Endothelial cell of umbilical vein (primary cell): ENCODE measurements around the gene TPCN2. TPM values are rescaled to one million over a fixed set of nuclear protein-coding genes. Genes with fewer than 3 reads are reported as not detected.

ENCODE experiments used
- BruUV-seq: library from RNA; stranded (reverse); fragments of 400-500 nt; replicated peaks from 2 replicates; lab custom pipeline; 2021; lab: Mats Ljungman, UMichigan
- CTCF ChIA-PET: fragments of 300-600, 350-600 bp; sonication (Branson Sonifier 250); formaldehyde crosslinking; loops from one replicate; lab custom pipeline; 2021; ENCODE audit warnings: antibody characterized with exemption, inconsistent platforms; lab: Charles Lee
- POLR2A ChIA-PET: fragments of 300-600, 350-600 bp; sonication (Branson Sonifier 250); formaldehyde crosslinking; loops from one replicate; lab custom pipeline; 2021; ENCODE audit warnings: antibody characterized with exemption, inconsistent platforms; lab: Charles Lee
- DNase-seq: peaks from one replicate; pipeline ENCODE4 v3.0.0-alpha.2; 2011; ENCODE audit warnings: low read depth, low spot score
- FAIRE-seq: peaks from 2 replicates; lab custom pipeline; 2011; peaks lifted over from hg19 to GRCh38; lab: Jason Lieb, UNC
- H2AFZ ChIP-seq: 2 replicates; pipeline ENCODE4 v1.6.0; 2012; ENCODE audit warnings: low read depth, low read length, control low read depth, inconsistent platforms
- H3K27ac ChIP-seq: 2 replicates; pipeline ENCODE4 v1.5.1; 2011; ENCODE audit warnings: low read depth, mild to moderate bottlenecking, control low read depth, low read length, moderate library complexity; ENCODE audit not compliant: insufficient read depth
- H3K27me3 ChIP-seq, 2 experiments: 2 replicates each; pipeline versions ENCODE4 v1.6.0 to v1.6.1; 2011; ENCODE audit warnings: low read length in 2 of 2, mixed read lengths in 1 of 2; ENCODE audit not compliant: control insufficient read depth in 2 of 2, insufficient read depth in 2 of 2
- H3K36me3 ChIP-seq, 2 experiments: 2 replicates in 1 of 2; 3 replicates in 1 of 2; pipeline ENCODE4 v1.5.1; 2011; ENCODE audit warnings: low read length in 2 of 2, mild to moderate bottlenecking in 1 of 2, moderate library complexity in 1 of 2; ENCODE audit not compliant: control insufficient read depth in 2 of 2, insufficient read depth in 2 of 2; ENCODE audit errors: extremely low read depth in 1 of 2
- H3K4me1 ChIP-seq: 3 replicates; pipeline ENCODE4 v1.5.1; 2011; ENCODE audit warnings: mild to moderate bottlenecking, low read length; ENCODE audit not compliant: control insufficient read depth, insufficient read depth; ENCODE audit errors: extremely low read depth
- H3K4me2 ChIP-seq: 2 replicates; pipeline ENCODE4 v1.6.1; 2011; ENCODE audit warnings: low read length, control low read depth, mixed read lengths; ENCODE audit not compliant: insufficient read depth
- H3K4me3 ChIP-seq, 3 experiments: fragments of 200-600 bp in 1 of 3; sonication (generic), shearing (Covaris generic) in 1 of 3; replicated peaks in 1 of 3; 2 replicates each; pipeline ENCODE4 v1.5.1; 2011 to 2016; ENCODE audit warnings: control low read depth in 3 of 3, low read length in 3 of 3, mild to moderate bottlenecking in 2 of 3, inconsistent platforms in 1 of 3, low read depth in 1 of 3, moderate library complexity in 1 of 3; ENCODE audit not compliant: insufficient read depth in 1 of 3
- H3K79me2 ChIP-seq: 2 replicates; pipeline ENCODE4 v1.6.0; 2012; ENCODE audit warnings: low read length, inconsistent platforms; ENCODE audit not compliant: control insufficient read depth, insufficient read depth
- H3K9ac ChIP-seq: replicated peaks from 2 replicates; pipeline ENCODE3; 2011; ENCODE audit warnings: low read length, control low read depth; ENCODE audit not compliant: insufficient read depth; ENCODE audit errors: extremely low read depth
- H3K9me1 ChIP-seq: replicated peaks from 3 replicates; pipeline ENCODE4 v1.6.0; 2011; ENCODE audit warnings: mild to moderate bottlenecking, low read length; ENCODE audit not compliant: control insufficient read depth, insufficient read depth; ENCODE audit errors: extremely low read depth
- H3K9me3 ChIP-seq: replicated peaks from 2 replicates; pipeline ENCODE4 v1.5.1; 2012; ENCODE audit warnings: low read length, inconsistent platforms; ENCODE audit not compliant: control insufficient read depth, insufficient read depth
- H4K20me1 ChIP-seq: replicated peaks from 2 replicates; pipeline ENCODE3; 2011; ENCODE audit warnings: mild to moderate bottlenecking, low read length; ENCODE audit not compliant: control insufficient read depth, insufficient read depth; ENCODE audit errors: extremely low read depth
- EZH2 ChIP-seq: IDR thresholded peaks from 2 replicates; pipeline ENCODE4 v1.6.1; 2012; ENCODE audit warnings: borderline replicate concordance, low read depth, mild to moderate bottlenecking, moderate library complexity, low read length, inconsistent platforms; ENCODE audit not compliant: severe bottlenecking
- FOS ChIP-seq: IDR thresholded peaks from 2 replicates; pipeline ENCODE4 v1.6.1; 2011; ENCODE audit warnings: mild to moderate bottlenecking, low read length, moderate library complexity, borderline replicate concordance; ENCODE audit not compliant: insufficient read depth
- GATA2 ChIP-seq: IDR thresholded peaks from 2 replicates; pipeline ENCODE4 v1.7.0; 2011; ENCODE audit warnings: low read depth, mild to moderate bottlenecking, moderate library complexity, mixed read lengths, low read length; ENCODE audit not compliant: insufficient read length, insufficient read depth
- JUN ChIP-seq: IDR thresholded peaks from 2 replicates; pipeline ENCODE4 v1.6.1; 2011; ENCODE audit warnings: borderline replicate concordance, low read depth; ENCODE audit not compliant: insufficient read length, insufficient read depth
- MAX ChIP-seq: IDR thresholded peaks from 2 replicates; pipeline ENCODE4 v1.6.1; 2011; ENCODE audit not compliant: insufficient read depth, insufficient read length
- MYC ChIP-seq: IDR thresholded peaks from one replicate; pipeline ENCODE4 v1.6.1; 2011; ENCODE audit warnings: mild to moderate bottlenecking, low read depth, low read length
- POLR2A ChIP-seq: IDR thresholded peaks from 2 replicates; pipeline ENCODE4 v1.6.1; 2012; ENCODE audit warnings: low read depth, mild to moderate bottlenecking, control low read depth, low read length
- POLR2AphosphoS5 ChIP-seq: IDR thresholded peaks from 2 replicates; pipeline ENCODE4 v1.6.1; 2012; ENCODE audit warnings: low read depth, mild to moderate bottlenecking, control low read depth, low read length, moderate library complexity; ENCODE audit not compliant: insufficient read depth
- dilution Hi-C: fragments of 300-500 bp; cut with MboI; formaldehyde crosslinking; loops from one replicate; pipeline ENCODE4 v1.15.0; 2019; ENCODE audit warnings: low sequenced_read_pairs; ENCODE audit not compliant: extremely low pct_ligation_motif_present
- intact Hi-C: fragments of 100-400 bp; cut with micrococcal nuclease; formaldehyde crosslinking; loops from one replicate; pipeline ENCODE4 v1.10.0; 2022
- polyA plus RNA-seq, 4 experiments: library from polyadenylated mRNA; depleted of rRNA in 3 of 4; stranded (reverse) in 3 of 4; unstranded in 1 of 4; fragments of >200 nt; gene quantifications; 2 replicates each; pipeline versions ENCODE4 v1.2.1 to v1.2.3, GENCODE V29; 2011 to 2012; ENCODE audit warnings: missing spikeins in 1 of 4
- total RNA-seq: library from RNA; stranded (reverse); gene quantifications from 2 replicates; pipeline ENCODE4 v1.2.3, GENCODE V29; 2021
- TF ChIP-seq, protein P1 (sequence below), 2 donors: IDR thresholded peaks; 1 replicate in 1 of 2; 2 replicates in 1 of 2; pipeline ENCODE4 v1.5.1; 2011; ENCODE audit warnings: low read length in 2 of 2, mild to moderate bottlenecking in 2 of 2, moderate library complexity in 2 of 2, control low read depth in 1 of 2, inconsistent platforms in 1 of 2, low read depth in 1 of 2; ENCODE audit not compliant: insufficient read depth in 1 of 2; ENCODE audit errors: extremely low read depth in 1 of 2

The TPCN2 gene
- total and polyA plus RNA-seq, 2 donors (not counting 3 experiments of a cell fraction or from before 2014, with no cell fraction given), result 10.3 to 13.4 TPM

DNA sequence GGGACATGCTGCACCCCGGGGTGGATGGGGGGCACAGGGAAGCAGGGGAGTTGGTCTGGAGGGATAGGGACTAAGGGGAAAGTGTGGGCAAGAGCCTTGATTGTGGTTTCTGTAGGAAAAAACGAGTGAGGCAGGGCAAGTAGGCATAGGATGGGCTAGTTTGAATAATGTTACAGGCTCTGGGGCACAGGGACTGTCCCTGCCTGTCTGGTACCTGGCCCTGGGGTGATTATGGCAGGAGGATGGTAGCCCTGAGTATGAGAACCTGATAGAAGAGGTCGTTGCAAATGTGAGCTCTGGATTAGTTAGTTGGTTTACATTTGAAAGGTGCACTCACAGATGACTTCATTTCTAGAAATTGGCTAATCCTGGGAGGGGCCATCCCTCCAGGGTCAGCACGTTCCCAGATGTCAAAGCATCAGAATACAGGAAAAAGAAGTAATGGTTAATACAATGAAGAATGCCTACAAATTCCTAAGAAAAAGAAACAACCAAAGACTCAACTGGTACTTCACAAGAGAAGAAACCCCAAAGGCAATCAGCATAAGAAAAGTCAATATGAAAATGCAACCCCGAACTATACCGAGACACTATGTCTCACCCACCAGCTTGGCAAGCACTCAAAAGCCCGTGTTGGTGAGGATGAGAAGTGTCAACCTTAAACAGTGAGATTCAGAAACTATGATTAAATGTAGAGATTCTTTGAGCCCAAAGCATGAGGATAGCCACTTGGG, 95.8 kb downstream of the TPCN2 start:
- intact Hi-C loops (no loop called here), dilution Hi-C loops (no loop called here)
- DNase-seq, result no peak
- CTCF ChIA-PET, result interaction anchor here (0.6 to 2.8 kb wide), 2 partner anchors 13 to 495 kb away, joined by 3 to 19 read pairs; no protein-coding TSS in a partner anchor
- H3K9me1 ChIP-seq, result no peaks in the 10 kb centered on the region
- TF ChIP-seq JUN (no peak), POLR2AphosphoS5 (no peak), GATA2 (no peak), MAX (no peak), EZH2 (no peak), FOS (no peak), MYC (no peak), POLR2A (no peak)
- TF ChIP-seq, protein P1, sequence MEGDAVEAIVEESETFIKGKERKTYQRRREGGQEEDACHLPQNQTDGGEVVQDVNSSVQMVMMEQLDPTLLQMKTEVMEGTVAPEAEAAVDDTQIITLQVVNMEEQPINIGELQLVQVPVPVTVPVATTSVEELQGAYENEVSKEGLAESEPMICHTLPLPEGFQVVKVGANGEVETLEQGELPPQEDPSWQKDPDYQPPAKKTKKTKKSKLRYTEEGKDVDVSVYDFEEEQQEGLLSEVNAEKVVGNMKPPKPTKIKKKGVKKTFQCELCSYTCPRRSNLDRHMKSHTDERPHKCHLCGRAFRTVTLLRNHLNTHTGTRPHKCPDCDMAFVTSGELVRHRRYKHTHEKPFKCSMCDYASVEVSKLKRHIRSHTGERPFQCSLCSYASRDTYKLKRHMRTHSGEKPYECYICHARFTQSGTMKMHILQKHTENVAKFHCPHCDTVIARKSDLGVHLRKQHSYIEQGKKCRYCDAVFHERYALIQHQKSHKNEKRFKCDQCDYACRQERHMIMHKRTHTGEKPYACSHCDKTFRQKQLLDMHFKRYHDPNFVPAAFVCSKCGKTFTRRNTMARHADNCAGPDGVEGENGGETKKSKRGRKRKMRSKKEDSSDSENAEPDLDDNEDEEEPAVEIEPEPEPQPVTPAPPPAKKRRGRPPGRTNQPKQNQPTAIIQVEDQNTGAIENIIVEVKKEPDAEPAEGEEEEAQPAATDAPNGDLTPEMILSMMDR (IDR thresholded peaks at IDR 0.05; ENCODE audit: extremely low read depth in 1 of 2, insufficient read depth in 1 of 2, low read depth in 1 of 2, low read length in 2 of 2), result no peak
- no TSS peak for BruUV-seq
- H3K79me2 ChIP-seq, result no peaks in the 10 kb centered on the region
- no peak overlapping the region for H3K9ac ChIP-seq
- POLR2A ChIA-PET, result no interaction called here
- H3K9me3 ChIP-seq, result no peaks in the 10 kb centered on the region
- no peak overlapping the region for H3K4me3 ChIP-seq
- H4K20me1 ChIP-seq, result no peaks in the 10 kb centered on the region
- no peak for FAIRE-seq
- H2AFZ ChIP-seq, result no peak overlapping the region
- H3K27ac ChIP-seq, result no peak overlapping the region
- peaks cover 7 to 19% of the 10 kb centered on the region in 2 experiments for H3K27me3 ChIP-seq
- H3K4me1 ChIP-seq, result no peaks in the 10 kb centered on the region
- no peak overlapping the region for H3K4me2 ChIP-seq
- H3K36me3 ChIP-seq, result no peaks in the 10 kb centered on the region
